Uterus (tissue), 2 donors: ENCODE data around the gene GALNT9.

Experiments used
- POLR2A ChIP-seq, 2 donors: fragments of 450-650 bp; IDR thresholded peaks; one replicate each; pipeline ENCODE4 v1.6.1; 2016; ENCODE audit warnings: antibody characterized with exemption in 2 of 2, mild to moderate bottlenecking in 1 of 2, moderate library complexity in 1 of 2
- TF ChIP-seq, protein P1 (sequence below), 4 experiments: fragments of 200-600 bp in 2 of 4; fragments of 450-650 bp in 2 of 4; sonication (generic) in 2 of 4; IDR thresholded peaks; one replicate each; pipeline ENCODE4 v1.5.1; 2016 to 2019; ENCODE audit warnings: antibody characterized with exemption in 4 of 4, mild to moderate bottlenecking in 2 of 4, moderate library complexity in 1 of 4

GRCh38 chr12:132364348-132364902 is 35.0 kb upstream of the GALNT9 start:
- no peak for TF ChIP-seq POLR2A (IDR thresholded peaks at IDR 0.05)
- TF ChIP-seq, protein P1, sequence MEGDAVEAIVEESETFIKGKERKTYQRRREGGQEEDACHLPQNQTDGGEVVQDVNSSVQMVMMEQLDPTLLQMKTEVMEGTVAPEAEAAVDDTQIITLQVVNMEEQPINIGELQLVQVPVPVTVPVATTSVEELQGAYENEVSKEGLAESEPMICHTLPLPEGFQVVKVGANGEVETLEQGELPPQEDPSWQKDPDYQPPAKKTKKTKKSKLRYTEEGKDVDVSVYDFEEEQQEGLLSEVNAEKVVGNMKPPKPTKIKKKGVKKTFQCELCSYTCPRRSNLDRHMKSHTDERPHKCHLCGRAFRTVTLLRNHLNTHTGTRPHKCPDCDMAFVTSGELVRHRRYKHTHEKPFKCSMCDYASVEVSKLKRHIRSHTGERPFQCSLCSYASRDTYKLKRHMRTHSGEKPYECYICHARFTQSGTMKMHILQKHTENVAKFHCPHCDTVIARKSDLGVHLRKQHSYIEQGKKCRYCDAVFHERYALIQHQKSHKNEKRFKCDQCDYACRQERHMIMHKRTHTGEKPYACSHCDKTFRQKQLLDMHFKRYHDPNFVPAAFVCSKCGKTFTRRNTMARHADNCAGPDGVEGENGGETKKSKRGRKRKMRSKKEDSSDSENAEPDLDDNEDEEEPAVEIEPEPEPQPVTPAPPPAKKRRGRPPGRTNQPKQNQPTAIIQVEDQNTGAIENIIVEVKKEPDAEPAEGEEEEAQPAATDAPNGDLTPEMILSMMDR (IDR thresholded peaks at IDR 0.05): no peak
